Glutamatergic neuron (in vitro differentiated cells): Measurements from ENCODE around the gene CAPRIN2. TPM values are rescaled to one million over a fixed set of nuclear protein-coding genes. Genes with fewer than 3 reads are reported as not detected.

Experiments used
- DNase-seq: peaks from one replicate; pipeline ENCODE4 v3.0.0; 2022
- H3K27ac Mint-ChIP-seq: one replicate; pipeline ENCODE4 v1.8.0; 2020; ENCODE audit warnings: mild to moderate bottlenecking, mixed read lengths, inconsistent platforms; ENCODE audit not compliant: unreplicated experiment
- H3K27me3 Mint-ChIP-seq: one replicate; pipeline ENCODE4 v1.8.0; 2020; ENCODE audit warnings: mild to moderate bottlenecking, moderate library complexity, mixed read lengths, inconsistent platforms; ENCODE audit not compliant: unreplicated experiment
- H3K36me3 Mint-ChIP-seq: one replicate; pipeline ENCODE4 v1.8.0; 2020; ENCODE audit warnings: mild to moderate bottlenecking, mixed read lengths, inconsistent platforms; ENCODE audit not compliant: unreplicated experiment
- H3K4me1 Mint-ChIP-seq: one replicate; pipeline ENCODE4 v1.8.0; 2020; ENCODE audit warnings: mild to moderate bottlenecking, low read depth, mixed read lengths, inconsistent platforms; ENCODE audit not compliant: unreplicated experiment
- H3K4me3 Mint-ChIP-seq: one replicate; pipeline ENCODE4 v1.8.0; 2020; ENCODE audit warnings: mild to moderate bottlenecking, mixed read lengths, inconsistent platforms; ENCODE audit not compliant: unreplicated experiment
- H3K9me3 Mint-ChIP-seq: one replicate; pipeline ENCODE4 v1.8.0; 2020; ENCODE audit warnings: mild to moderate bottlenecking, moderate library complexity, mixed read lengths, inconsistent platforms; ENCODE audit not compliant: unreplicated experiment
- total RNA-seq: library from RNA; stranded (reverse); fragmentation: NEBNext Ultra II Directional; extraction: Animal tissue kit (Norgen Biotek cat#: 25700); gene quantifications from one replicate; pipeline ENCODE4 v1.2.1, GENCODE V29; 2021; ENCODE audit not compliant: unreplicated experiment
- TF ChIP-seq, protein P1 (sequence below): fragments of 200-600 bp; sonication (generic); IDR thresholded peaks from one replicate; pipeline ENCODE4 v1.5.0; 2021; ENCODE audit not compliant: partially characterized antibody, unreplicated experiment

CAPRIN2 gene
- total RNA-seq, 1 donor from 2014 or later: 36.5 TPM

DNA sequence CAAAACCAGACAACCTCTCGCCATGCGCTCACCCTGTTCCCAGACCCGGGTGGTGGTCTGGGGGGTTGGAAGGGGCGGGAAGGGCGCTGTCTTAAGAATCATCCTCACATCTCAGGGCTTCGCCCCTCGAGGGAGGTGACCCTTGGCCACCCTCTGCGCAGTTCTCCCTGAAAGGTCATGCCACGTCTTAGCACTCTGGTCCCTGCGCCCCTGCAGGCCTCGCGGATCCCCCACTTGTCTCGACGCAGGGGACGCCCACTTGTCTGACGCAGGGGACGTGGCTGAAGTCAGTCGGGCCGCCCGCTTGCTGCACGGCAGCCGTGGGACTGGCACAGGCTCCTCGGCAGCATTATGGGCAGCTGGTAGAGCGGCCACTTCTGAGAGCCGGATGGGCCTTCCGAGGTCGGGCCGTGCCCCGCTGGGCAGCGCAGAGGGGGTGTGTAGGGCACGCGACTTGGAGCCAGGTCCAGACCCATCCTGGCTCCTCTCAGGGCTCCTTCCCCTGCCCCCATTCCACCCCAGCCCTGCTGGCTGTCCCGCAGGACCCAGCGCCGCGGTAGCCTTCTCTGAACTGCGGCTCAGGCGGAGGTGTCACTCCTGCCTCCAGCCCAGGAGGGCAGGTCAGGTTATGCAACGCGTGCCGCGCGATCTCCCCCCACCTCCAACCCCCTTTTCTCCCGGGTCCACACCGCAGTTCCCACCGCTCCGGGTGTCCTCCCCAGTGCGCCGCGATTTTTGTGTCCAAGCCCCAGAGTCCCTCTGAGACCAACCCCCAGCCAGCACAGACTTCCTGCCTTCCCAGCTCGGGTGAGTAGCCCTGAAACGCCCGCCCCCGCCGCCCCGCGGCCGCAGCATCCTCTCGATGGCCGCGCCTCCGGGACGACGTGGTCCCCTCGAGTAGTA is 40.9 kb upstream of the CAPRIN2 start:
- TF ChIP-seq, protein P1, sequence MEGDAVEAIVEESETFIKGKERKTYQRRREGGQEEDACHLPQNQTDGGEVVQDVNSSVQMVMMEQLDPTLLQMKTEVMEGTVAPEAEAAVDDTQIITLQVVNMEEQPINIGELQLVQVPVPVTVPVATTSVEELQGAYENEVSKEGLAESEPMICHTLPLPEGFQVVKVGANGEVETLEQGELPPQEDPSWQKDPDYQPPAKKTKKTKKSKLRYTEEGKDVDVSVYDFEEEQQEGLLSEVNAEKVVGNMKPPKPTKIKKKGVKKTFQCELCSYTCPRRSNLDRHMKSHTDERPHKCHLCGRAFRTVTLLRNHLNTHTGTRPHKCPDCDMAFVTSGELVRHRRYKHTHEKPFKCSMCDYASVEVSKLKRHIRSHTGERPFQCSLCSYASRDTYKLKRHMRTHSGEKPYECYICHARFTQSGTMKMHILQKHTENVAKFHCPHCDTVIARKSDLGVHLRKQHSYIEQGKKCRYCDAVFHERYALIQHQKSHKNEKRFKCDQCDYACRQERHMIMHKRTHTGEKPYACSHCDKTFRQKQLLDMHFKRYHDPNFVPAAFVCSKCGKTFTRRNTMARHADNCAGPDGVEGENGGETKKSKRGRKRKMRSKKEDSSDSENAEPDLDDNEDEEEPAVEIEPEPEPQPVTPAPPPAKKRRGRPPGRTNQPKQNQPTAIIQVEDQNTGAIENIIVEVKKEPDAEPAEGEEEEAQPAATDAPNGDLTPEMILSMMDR: no peak
- Mint-ChIP-seq H3K27me3 (peaks cover 11% of the 10 kb centered on the region), H3K4me1 (peaks cover 3% of the 10 kb centered on the region), H3K4me3 (peak overlapping the region; percentile 84), H3K27ac (no peak overlapping the region), H3K36me3 (peaks cover 3% of the 10 kb centered on the region), H3K9me3 (no peaks in the 10 kb centered on the region)
- DNase-seq: peak; percentile 79

DNA sequence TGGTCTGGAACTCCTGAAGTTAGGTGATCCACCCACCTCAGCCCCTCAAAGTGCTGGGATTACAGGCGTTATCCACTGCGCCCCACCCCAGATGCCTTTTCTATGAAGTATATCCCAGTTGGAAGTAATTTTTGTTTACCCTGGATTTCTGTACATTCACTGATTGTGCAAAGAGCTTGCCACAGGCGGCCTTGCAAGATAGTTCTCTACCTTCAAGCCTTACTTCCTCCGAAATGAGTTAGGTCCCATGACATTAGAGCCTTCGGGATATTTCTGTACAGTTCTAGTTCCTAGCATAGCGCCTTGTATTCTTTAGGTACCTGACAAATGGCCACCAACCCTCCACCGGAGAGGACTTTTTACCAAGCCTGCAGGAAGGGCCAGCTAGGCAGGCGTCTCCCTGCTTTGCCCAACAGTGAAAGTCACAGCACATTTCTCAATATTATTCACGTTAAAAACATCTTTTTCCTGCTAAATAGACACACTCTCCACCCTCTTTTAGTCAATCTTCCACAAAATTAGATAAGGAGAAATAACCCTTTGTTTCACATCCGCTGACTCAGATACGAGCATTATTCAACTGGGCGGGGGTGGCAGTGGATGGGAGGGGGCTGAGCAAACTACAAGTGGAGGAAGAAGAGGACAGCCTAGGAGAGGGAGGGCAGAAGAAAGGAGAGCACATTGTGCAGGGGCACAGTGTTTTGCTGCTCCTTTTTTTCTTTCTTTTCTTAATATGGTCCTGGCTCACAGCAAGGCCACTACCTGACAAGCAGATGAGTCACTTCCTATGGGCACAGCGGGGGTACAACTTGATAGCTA is 40.0 kb upstream of the CAPRIN2 start:
- H3K27ac Mint-ChIP-seq: no peak overlapping the region
- H3K36me3 Mint-ChIP-seq: no peaks in the 10 kb centered on the region
- no peak for DNase-seq

DNA sequence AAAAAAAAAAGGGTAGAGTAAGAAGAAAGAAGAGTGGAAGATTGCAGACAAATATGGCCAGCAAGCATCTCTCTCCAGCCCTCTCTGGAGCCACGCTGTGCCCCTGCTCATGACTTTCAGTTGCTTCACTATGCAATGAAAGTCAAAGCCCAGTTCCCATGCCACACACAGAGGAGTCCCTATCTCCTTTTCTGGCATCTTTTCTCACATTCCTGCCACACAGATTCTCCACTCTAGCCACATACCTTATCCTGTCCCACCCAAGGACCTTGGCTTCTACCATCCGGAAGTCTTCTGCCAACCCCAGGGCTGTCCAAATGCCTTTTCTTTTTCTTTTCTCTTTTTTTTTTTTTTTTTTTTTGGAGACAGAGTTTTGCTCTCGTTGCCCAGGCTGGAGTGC is 39.3 kb upstream of the CAPRIN2 start:
- Mint-ChIP-seq H3K36me3 (no peaks in the 10 kb centered on the region), H3K4me3 (no peak overlapping the region), H3K27me3 (peaks cover 10% of the 10 kb centered on the region), H3K9me3 (peaks cover 2% of the 10 kb centered on the region), H3K27ac (no peak overlapping the region), H3K4me1 (peaks cover 3% of the 10 kb centered on the region)
- TF ChIP-seq, protein P1: no peak
- no peak for DNase-seq

More for the DNA sequence above, 40.0 kb upstream of the CAPRIN2 start:
- peaks cover 10% of the 10 kb centered on the region for H3K27me3 Mint-ChIP-seq
- H3K9me3 Mint-ChIP-seq: no peaks in the 10 kb centered on the region
- H3K4me3 Mint-ChIP-seq: peak overlapping the region; percentile 39
- peaks cover 3% of the 10 kb centered on the region for H3K4me1 Mint-ChIP-seq
- TF ChIP-seq, protein P1: no peak

DNA sequence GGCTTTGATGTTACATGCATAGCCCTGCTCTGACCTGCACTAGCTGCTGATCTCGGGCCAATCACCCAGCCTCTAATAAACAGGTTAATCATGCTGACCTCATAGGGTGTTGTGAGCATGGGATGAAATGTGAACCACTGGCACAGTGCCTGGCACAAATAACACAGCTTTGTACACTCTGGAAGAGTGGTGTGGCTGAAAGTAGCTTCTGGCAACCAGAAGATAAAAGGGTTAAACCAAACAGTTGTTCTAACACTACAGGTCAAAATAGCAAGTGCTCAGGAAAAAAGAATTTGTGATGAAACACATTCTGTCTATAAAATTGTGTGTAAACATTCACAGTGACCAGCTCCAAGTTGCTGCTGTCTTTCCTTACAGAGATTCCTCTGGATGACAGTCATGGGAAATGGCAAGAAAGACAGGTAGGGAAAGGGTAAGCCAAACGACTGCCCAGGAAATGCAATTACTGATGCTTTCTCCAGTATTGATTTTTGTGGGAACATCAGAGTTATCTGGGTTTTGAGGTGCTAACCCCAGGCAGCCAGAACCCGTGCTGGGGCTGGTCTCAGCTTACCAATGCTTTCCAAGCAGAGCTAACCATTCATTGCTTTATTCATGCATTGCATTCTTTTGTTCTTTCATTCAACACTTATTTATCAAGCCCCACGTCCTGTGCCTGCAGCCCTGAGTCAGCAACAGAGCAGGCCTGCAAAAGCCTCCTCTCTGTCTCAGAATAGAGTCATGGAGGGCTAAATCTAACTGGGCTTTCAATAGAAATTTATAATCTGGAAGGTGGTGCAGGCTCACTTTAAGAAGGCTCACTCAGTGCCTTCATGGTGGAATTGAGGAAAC is 38.1 kb upstream of the CAPRIN2 start:
- Mint-ChIP-seq H3K27me3 (peaks cover 10% of the 10 kb centered on the region), H3K4me1 (peaks cover 3% of the 10 kb centered on the region), H3K27ac (no peak overlapping the region), H3K36me3 (no peaks in the 10 kb centered on the region), H3K9me3 (peaks cover 2% of the 10 kb centered on the region), H3K4me3 (no peak overlapping the region)
- TF ChIP-seq, protein P1: no peak
- no peak for DNase-seq
